ENCODE measurements around the gene PIP. TPM values are rescaled to one million over a fixed set of nuclear protein-coding genes. Genes with fewer than 3 reads are reported as not detected.
"Not testable (repeated sequence)": the region's sequence is repeated elsewhere in the genome, so short reads cannot be mapped to it uniquely, and the experiment has no call there.

PIP gene
- total and polyA plus RNA-seq, 7 donors, result 0.18 TPM; not detected in 6

DNA sequence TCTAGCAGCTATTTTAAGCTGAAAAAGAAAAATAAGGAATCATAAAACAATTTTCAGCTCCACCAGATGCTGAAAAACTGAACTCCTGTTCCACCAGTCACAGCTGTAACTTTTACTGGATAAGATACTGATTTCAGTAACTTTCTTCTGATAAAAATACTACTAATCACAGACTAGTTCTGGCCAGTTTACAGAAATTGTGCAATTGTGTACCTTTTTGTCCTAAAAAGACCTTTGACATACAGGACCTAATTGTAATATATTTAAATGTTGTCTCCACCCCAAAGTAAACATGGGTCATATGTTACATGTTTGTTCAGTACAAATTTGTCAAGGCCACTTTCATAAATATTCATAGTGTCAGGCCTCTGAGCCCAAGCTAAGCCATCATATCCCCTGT lies 27.1 kb upstream of the PIP start:
- DNase-seq (no peak), ATAC-seq (no peak)
- intact Hi-C loops (cut with DNase I), result no loop called here
- no peaks in the 10 kb centered on the region for H3K27me3 ChIP-seq (ENCODE audit: insufficient read depth in 3 of 3, low read length in 2 of 3)
- H3K36me3 ChIP-seq (ENCODE audit: insufficient read depth in 1 of 2, low read depth in 1 of 2), result no peaks in the 10 kb centered on the region
- H3K27ac ChIP-seq, result no peak overlapping the region
- H3K4me3 ChIP-seq, result no peak overlapping the region
- TF ChIP-seq, protein P1, sequence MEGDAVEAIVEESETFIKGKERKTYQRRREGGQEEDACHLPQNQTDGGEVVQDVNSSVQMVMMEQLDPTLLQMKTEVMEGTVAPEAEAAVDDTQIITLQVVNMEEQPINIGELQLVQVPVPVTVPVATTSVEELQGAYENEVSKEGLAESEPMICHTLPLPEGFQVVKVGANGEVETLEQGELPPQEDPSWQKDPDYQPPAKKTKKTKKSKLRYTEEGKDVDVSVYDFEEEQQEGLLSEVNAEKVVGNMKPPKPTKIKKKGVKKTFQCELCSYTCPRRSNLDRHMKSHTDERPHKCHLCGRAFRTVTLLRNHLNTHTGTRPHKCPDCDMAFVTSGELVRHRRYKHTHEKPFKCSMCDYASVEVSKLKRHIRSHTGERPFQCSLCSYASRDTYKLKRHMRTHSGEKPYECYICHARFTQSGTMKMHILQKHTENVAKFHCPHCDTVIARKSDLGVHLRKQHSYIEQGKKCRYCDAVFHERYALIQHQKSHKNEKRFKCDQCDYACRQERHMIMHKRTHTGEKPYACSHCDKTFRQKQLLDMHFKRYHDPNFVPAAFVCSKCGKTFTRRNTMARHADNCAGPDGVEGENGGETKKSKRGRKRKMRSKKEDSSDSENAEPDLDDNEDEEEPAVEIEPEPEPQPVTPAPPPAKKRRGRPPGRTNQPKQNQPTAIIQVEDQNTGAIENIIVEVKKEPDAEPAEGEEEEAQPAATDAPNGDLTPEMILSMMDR (IDR thresholded peaks at IDR 0.05), result no peak
- no peaks in the 10 kb centered on the region for H3K4me1 ChIP-seq
- peaks cover under 1% of the 10 kb centered on the region for H3K9me3 ChIP-seq

DNA sequence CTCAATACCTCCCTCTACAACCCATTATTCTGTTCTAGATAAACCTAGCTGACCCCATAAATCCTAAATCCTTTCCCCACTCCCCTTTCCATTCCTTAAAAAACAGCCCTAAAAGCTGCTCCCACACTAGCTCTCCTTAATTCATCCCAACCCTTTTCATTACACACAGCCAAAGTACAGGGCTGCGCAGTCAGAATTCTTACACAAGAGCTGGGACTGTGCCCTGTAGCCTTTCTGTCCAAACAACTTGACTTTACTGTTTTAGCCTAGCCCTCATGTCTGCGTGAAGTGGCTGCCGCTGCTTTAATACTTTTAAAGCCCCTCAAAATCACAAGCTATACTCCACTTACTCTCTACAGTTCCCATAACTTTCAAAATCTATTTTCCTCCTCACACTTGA lies 23.9 kb upstream of the PIP start:
- H3K4me1 ChIP-seq; DNase-seq; H3K4me3 ChIP-seq; ATAC-seq; H3K36me3 ChIP-seq (ENCODE audit: insufficient read depth in 1 of 2, low read depth in 1 of 2); H3K27ac ChIP-seq; H3K27me3 ChIP-seq (ENCODE audit: insufficient read depth in 3 of 3, low read length in 2 of 3); H3K9me3 ChIP-seq; intact Hi-C loops (cut with DNase I): not testable (repeated sequence)
- 76 to 98% (median 93%) methylated on average over 3 of the region's 3 CpGs for WGBS, 3 donors

DNA sequence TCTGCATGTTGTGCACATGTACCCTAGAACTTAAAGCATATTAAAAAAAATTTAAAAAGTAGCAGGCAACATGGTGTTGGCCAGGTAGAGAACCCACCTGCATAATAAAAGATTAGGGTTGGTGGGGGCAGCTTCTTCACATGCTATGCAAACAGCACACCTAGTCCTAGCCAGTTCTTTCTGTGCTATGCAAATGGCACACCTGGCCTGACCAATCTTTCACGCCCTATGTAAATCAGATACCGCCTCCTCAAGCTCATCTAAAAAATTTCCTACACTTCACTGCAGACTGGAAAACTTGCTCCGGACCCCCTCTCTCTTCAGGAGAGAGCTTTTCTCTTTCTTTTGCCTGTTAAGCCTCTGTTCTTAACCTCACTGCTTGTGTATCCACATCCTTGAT lies 14.5 kb upstream of the PIP start:
- H3K36me3 ChIP-seq (ENCODE audit: insufficient read depth in 1 of 2, low read depth in 1 of 2), result no peaks in the 10 kb centered on the region
- intact Hi-C loops (cut with DNase I), result no loop called here
- no peak overlapping the region for H3K27ac ChIP-seq
- H3K4me3 ChIP-seq, result no peak overlapping the region
- TF ChIP-seq, protein P1 (IDR thresholded peaks at IDR 0.05), result no peak
- H3K9me3 ChIP-seq, result no peaks in the 10 kb centered on the region
- H3K27me3 ChIP-seq (ENCODE audit: insufficient read depth in 3 of 3, low read length in 2 of 3), result no peaks in the 10 kb centered on the region
- DNase-seq (no peak), ATAC-seq (no peak)
- H3K4me1 ChIP-seq, result no peaks in the 10 kb centered on the region
- WGBS, 3 donors, result 86 to 98% (median 93%) methylated on average over 3 of the region's 3 CpGs

DNA sequence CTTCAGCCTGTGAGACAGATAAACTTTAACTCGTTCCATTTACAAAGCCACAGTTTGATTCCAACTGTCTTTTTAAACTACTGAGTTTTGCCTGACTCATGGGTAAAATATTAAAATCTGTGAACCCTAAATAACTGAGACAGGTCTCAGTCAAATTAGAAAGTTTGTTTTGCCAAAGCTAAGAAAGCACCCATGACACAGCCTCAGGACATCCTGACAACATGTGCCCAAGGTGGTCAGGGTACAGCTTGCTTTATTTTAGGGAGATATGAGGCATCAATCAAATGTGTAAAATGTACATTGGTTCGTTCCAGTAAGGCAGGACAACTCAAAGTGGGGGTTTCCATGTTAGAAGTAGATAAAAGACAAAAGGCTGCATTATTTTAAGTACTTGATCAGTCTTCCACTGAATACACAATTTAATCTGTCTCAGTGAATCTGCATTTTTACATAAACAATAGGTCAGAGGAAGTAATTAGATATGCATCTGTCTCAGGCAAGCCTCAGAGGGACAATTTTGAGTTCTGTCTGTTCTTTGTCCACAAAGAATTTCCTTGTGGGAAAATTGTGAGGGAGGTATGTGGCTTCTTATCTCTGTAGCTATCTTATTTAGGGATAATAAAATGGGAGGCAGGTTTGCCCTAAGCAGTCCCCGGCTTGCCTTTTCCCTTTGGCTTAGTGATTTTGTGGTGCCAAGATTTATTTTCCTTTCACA lies 11.0 kb upstream of the PIP start:
- no peak overlapping the region for H3K4me3 ChIP-seq
- no peak overlapping the region for H3K27ac ChIP-seq
- H3K27me3 ChIP-seq (ENCODE audit: insufficient read depth in 3 of 3, low read length in 2 of 3), result no peaks in the 10 kb centered on the region
- ATAC-seq (no peak), DNase-seq (no peak)
- no peaks in the 10 kb centered on the region for H3K9me3 ChIP-seq
- no peaks in the 10 kb centered on the region for H3K4me1 ChIP-seq
- intact Hi-C loops (cut with DNase I), result no loop called here
- TF ChIP-seq, protein P1 (IDR thresholded peaks at IDR 0.05), result no peak
- no peaks in the 10 kb centered on the region for H3K36me3 ChIP-seq (ENCODE audit: insufficient read depth in 1 of 2, low read depth in 1 of 2)
- WGBS, 3 donors, result 24 to 33% (median 25%) methylated on average over 3 of the region's 3 CpGs

DNA sequence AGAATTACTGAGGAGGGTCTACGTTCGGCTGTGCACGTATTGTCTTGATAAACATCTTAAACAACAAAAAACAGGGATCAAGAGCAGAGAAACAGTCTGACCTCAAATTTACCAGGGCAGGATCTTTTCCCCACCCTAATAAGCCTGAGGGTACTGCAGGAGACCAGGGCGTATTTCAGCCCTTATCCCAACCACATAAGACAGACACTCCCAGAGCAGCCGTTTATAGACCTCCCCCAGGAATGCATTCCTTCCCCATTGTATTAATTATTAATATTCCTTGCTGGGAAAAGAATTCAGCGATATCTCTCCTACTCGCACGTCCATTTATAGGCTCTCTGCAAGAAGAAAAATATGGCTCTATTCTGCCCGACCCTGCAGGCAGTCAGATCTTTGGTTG lies 8.6 kb upstream of the PIP start:
- H3K4me1 ChIP-seq; ATAC-seq; DNase-seq; H3K27me3 ChIP-seq (ENCODE audit: insufficient read depth in 3 of 3, low read length in 2 of 3); H3K4me3 ChIP-seq; intact Hi-C loops (cut with DNase I); H3K36me3 ChIP-seq (ENCODE audit: insufficient read depth in 1 of 2, low read depth in 1 of 2); H3K9me3 ChIP-seq; H3K27ac ChIP-seq: not testable (repeated sequence)
- 90 to 95% (median 94%) methylated on average over 9 of the region's 9 CpGs for WGBS, 3 donors

DNA sequence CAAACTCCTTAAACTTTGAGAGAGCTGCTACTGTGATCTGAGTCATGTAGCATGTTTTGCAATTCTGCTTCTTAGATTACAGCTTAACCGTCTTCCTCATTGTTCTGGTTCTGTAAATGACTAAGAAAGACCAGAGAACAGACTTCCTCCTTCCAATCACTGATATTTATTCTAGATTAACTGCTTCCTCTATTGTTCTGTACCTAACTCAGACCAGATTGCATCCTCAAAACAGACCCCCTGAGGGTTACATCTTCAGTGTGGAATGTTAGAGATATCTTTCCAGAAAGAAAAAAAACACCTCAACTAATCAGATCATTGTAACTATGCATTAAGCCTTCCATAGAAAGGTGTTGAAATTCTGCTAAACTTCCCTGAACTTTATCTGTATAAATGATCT lies 5.7 kb upstream of the PIP start:
- intact Hi-C loops (cut with DNase I), result no loop called here
- ATAC-seq (no peak), DNase-seq (no peak)
- Histone ChIP-seq H3K27ac (no peak overlapping the region), H3K36me3 (ENCODE audit: insufficient read depth in 1 of 2, low read depth in 1 of 2) (no peaks in the 10 kb centered on the region), H3K27me3 (ENCODE audit: insufficient read depth in 3 of 3, low read length in 2 of 3) (peaks cover 0 to 4% (median 3%) of the 10 kb centered on the region in 3 donors), H3K4me3 (no peak overlapping the region), H3K4me1 (no peaks in the 10 kb centered on the region), H3K9me3 (no peaks in the 10 kb centered on the region)
- TF ChIP-seq, protein P1 (IDR thresholded peaks at IDR 0.05), result no peak
- 13 to 24% (median 14%) methylated on average over 1 of the region's 1 CpG for WGBS, 3 donors
